22Rv1 (cell line): ENCODE measurements around the gene TBC1D25.

Experiments used
- H3K27ac ChIP-seq: fragments of 450-650 bp; 2 replicates; pipeline ENCODE4 v1.5.1; 2017
- CTCF ChIP-seq: fragments of 450-650 bp; IDR thresholded peaks from 2 replicates; pipeline ENCODE4 v1.5.1; 2017; ENCODE audit warnings: mild to moderate bottlenecking
- ZFX ChIP-seq: fragments of 450-650 bp; IDR thresholded peaks from 2 replicates; pipeline ENCODE4 v1.6.1; 2017; ENCODE audit warnings: antibody characterized with exemption, borderline replicate concordance

Gene TBC1D25

GRCh38 chrX:48539345-48540027 is at the start of gene TBC1D25:
TBC1D25 (plus strand) TSS chrX:48539714; CDS start chrX:48539798, 84 bp downstream.
- H3K27ac ChIP-seq, result peak within 1 kb of the TSS; percentile 63
- peak; percentile 64 for TF ChIP-seq CTCF
- TF ChIP-seq ZFX, result no peak

GRCh38 chrX:48489892-48490291 is 49.6 kb upstream of the TBC1D25 start:
- no peak for TF ChIP-seq CTCF
- TF ChIP-seq ZFX, result no peak
- no peak overlapping the region for H3K27ac ChIP-seq

GRCh38 chrX:48490661-48491060 is 48.9 kb upstream of the TBC1D25 start:
- TF ChIP-seq CTCF (no peak), ZFX (no peak)
- no peak overlapping the region for H3K27ac ChIP-seq

- TF ChIP-seq CTCF (no peak), ZFX (no peak)
- no peak overlapping the region for H3K27ac ChIP-seq
Observed at GRCh38 chrX:48491809-48492208, 47.7 kb upstream of the TBC1D25 start.

- no peak for TF ChIP-seq ZFX
- no peak for TF ChIP-seq CTCF
- no peak overlapping the region for H3K27ac ChIP-seq
Observed at GRCh38 chrX:48492293-48492910, 47.1 kb upstream of the TBC1D25 start.

- TF ChIP-seq CTCF (peak; percentile 57), ZFX (no peak)
- H3K27ac ChIP-seq, result no peak overlapping the region
Observed at GRCh38 chrX:48493890-48494364, 45.6 kb upstream of the TBC1D25 start.

GRCh38 chrX:48496660-48497059 is 42.9 kb upstream of the TBC1D25 start:
- H3K27ac ChIP-seq, result no peak overlapping the region
- TF ChIP-seq CTCF, result no peak
- no peak for TF ChIP-seq ZFX
